GM19468 (cell line): Measurements from ENCODE around the gene CPTP.
"Not testable (repeated sequence)": the region's sequence is repeated elsewhere in the genome, so short reads cannot be mapped to it uniquely, and the experiment has no call there.

ENCODE experiments used
- ATAC-seq: cut with Tn5 transposase; IDR thresholded peaks from one replicate; pipeline ENCODE4 v1.9.1; 2021; ENCODE audit warnings: mild to moderate bottlenecking, moderate library complexity, moderate number of reproducible peaks; ENCODE audit not compliant: unreplicated experiment; ENCODE audit errors: extremely low read depth

Gene CPTP

GRCh38 chr1:1359308-1359663 is 34.7 kb downstream of the CPTP start:
- no peak for ATAC-seq

- ATAC-seq: no peak
Observed at GRCh38 chr1:1359664-1360468, 35.3 kb downstream of the CPTP start.

GRCh38 chr1:1360506-1361169 is 36.0 kb downstream of the CPTP start:
- ATAC-seq: no peak

- no peak for ATAC-seq
Observed at GRCh38 chr1:1361233-1361981, 36.8 kb downstream of the CPTP start.

- ATAC-seq: no peak
Observed at GRCh38 chr1:1361982-1362423, 37.4 kb downstream of the CPTP start.

GRCh38 chr1:1364266-1364665 is 39.7 kb downstream of the CPTP start:
- no peak for ATAC-seq

- no peak for ATAC-seq
Observed at GRCh38 chr1:1365875-1366698, 41.5 kb downstream of the CPTP start.

- no peak for ATAC-seq
Observed at GRCh38 chr1:1366699-1367066, 42.1 kb downstream of the CPTP start.

GRCh38 chr1:1367315-1367714 is 42.7 kb downstream of the CPTP start:
- no peak for ATAC-seq

- ATAC-seq: not testable (repeated sequence)
Observed at GRCh38 chr1:1370094-1370493, 45.5 kb downstream of the CPTP start.

GRCh38 chr1:1370771-1371300 is 46.2 kb downstream of the CPTP start:
- no peak for ATAC-seq

GRCh38 chr1:1371364-1371745 is 46.8 kb downstream of the CPTP start:
- ATAC-seq: no peak

- no peak for ATAC-seq
Observed at GRCh38 chr1:1371746-1372711, 47.4 kb downstream of the CPTP start.

GRCh38 chr1:1373051-1373814 is 48.6 kb downstream of the CPTP start:
- ATAC-seq: no peak

GRCh38 chr1:1373815-1374588 is 49.4 kb downstream of the CPTP start:
- ATAC-seq: no peak

GRCh38 chr1:1374589-1374928 is 50.0 kb downstream of the CPTP start:
- no peak for ATAC-seq

- ATAC-seq: peak; percentile 89
Observed at GRCh38 chr1:1374929-1375662, 50.5 kb downstream of the CPTP start, which contains the start of gene AURKAIP1. Gene AURKAIP1 (minus strand): TSS chr1:1375207. CDS start chr1:1374756, 451 bp downstream.
